Measurements from ENCODE around the gene KIF21A. TPM values are rescaled to one million over a fixed set of nuclear protein-coding genes. Genes with fewer than 3 reads are reported as not detected.

The KIF21A gene
- total and polyA plus RNA-seq, 2 of the 13 experiments (the other 11 are each of a cell fraction or from before 2014, with no cell fraction given) = 20.6 to 39.7 TPM

- Histone ChIP-seq H2AFZ (ENCODE audit: low read length) (no peak overlapping the region), H3K27me3 (ENCODE audit: control insufficient read depth in 1 of 2, insufficient read depth in 2 of 2, low read length in 2 of 2) (no peaks in the 10 kb centered on the region; a peak in 1 of 5 replicates), H4K20me1 (ENCODE audit: insufficient read depth, low read length) (no peaks in the 10 kb centered on the region), H3K79me2 (ENCODE audit: insufficient read depth, low read length) (peaks cover 8% of the 10 kb centered on the region), H3K9me3 (ENCODE audit: low read length) (no peaks in the 10 kb centered on the region), H3K36me3 (replicated peaks in 1 of 2; ENCODE audit: control insufficient read depth in 1 of 2, insufficient read depth in 2 of 2, low read length in 2 of 2) (peaks cover 0 to 4% of the 10 kb centered on the region in 2 experiments; a peak in 2 of 5 replicates), H3K27ac (ENCODE audit: extremely low read length, insufficient read depth, low read length) (no peak overlapping the region), H3K9ac (ENCODE audit: insufficient read depth, low read depth, low read length) (no peak overlapping the region), H3K4me3 (replicated peaks in 1 of 3; ENCODE audit: insufficient read depth in 1 of 3, low read depth in 2 of 3, low read length in 3 of 3) (no peak overlapping the region), H3K4me2 (ENCODE audit: low read depth, low read length) (no peak overlapping the region), H3K4me1 (ENCODE audit: insufficient read depth, low read length) (peaks cover 12% of the 10 kb centered on the region)
- no peak for FAIRE-seq
- POLR2A ChIA-PET = interaction anchor here (0.8 kb wide), 1 partner anchor 30 kb away, joined by 3 read pairs; no protein-coding TSS in a partner anchor
- ATAC-seq = no peak
- in situ Hi-C loops (cut with HindIII; ENCODE audit: extremely low pct_ligation_motif_present, low pct_unique_long_range_greater_than_20kb) = no loop called here
- WGBS (ENCODE audit: low lambda C conversion rate) = 89% methylated on average over 2 of the region's 2 CpGs
- no peak for DNase-seq (ENCODE audit: low spot score)
- no peak for TF ChIP-seq RORA (CRISPR knock-in tag; IDR thresholded peaks at IDR 0.05)
- no peak for TF ChIP-seq FOXP1 (IDR thresholded peaks at IDR 0.05)
- no peak for TF ChIP-seq FOXP1 (CRISPR knock-in tag; IDR thresholded peaks at IDR 0.05)
- no TSS peak for BruUV-seq (replicated peaks)
- CTCF ChIA-PET (ENCODE audit: low intra/inter-chr PET ratio, low total read pairs) = no interaction called here
- intact Hi-C loops (cut with micrococcal nuclease; ENCODE audit: unreplicated experiment) = no loop called here
These were observed 28.8 kb downstream of the KIF21A start for GRCh38 chr12:39413836-39414771.

GRCh38 chr12:39412210-39412609 lies 30.7 kb downstream of the KIF21A start:
- H3K4me2 ChIP-seq (ENCODE audit: low read depth, low read length) = no peak overlapping the region
- ATAC-seq (no peak), FAIRE-seq (no peak), DNase-seq (ENCODE audit: low spot score) (no peak)
- intact Hi-C loops (cut with micrococcal nuclease; ENCODE audit: unreplicated experiment) = no loop called here
- H3K36me3 ChIP-seq (replicated peaks in 1 of 2; ENCODE audit: control insufficient read depth in 1 of 2, insufficient read depth in 2 of 2, low read length in 2 of 2) = peaks cover 0 to 4% of the 10 kb centered on the region in 2 experiments; a peak in 2 of 5 replicates
- H3K27me3 ChIP-seq (ENCODE audit: control insufficient read depth in 1 of 2, insufficient read depth in 2 of 2, low read length in 2 of 2) = no peaks in the 10 kb centered on the region; a peak in 1 of 5 replicates
- peaks cover 8% of the 10 kb centered on the region for H3K79me2 ChIP-seq (ENCODE audit: insufficient read depth, low read length)
- 98% methylated on average over 6 of the region's 6 CpGs for WGBS (ENCODE audit: low lambda C conversion rate)
- no peaks in the 10 kb centered on the region for H3K4me1 ChIP-seq (ENCODE audit: insufficient read depth, low read length)
- in situ Hi-C loops (cut with HindIII; ENCODE audit: extremely low pct_ligation_motif_present, low pct_unique_long_range_greater_than_20kb) = no loop called here
- CTCF ChIA-PET (ENCODE audit: low intra/inter-chr PET ratio, low total read pairs) = no interaction called here
- no peaks in the 10 kb centered on the region for H3K9me3 ChIP-seq (ENCODE audit: low read length)
- H3K9ac ChIP-seq (ENCODE audit: insufficient read depth, low read depth, low read length) = no peak overlapping the region
- no peak overlapping the region for H2AFZ ChIP-seq (ENCODE audit: low read length)
- no peak overlapping the region for H3K27ac ChIP-seq (ENCODE audit: extremely low read length, insufficient read depth, low read length)
- POLR2A ChIA-PET = no interaction called here
- no peaks in the 10 kb centered on the region for H4K20me1 ChIP-seq (ENCODE audit: insufficient read depth, low read length)
- BruUV-seq (replicated peaks) = no TSS peak
- H3K4me3 ChIP-seq (replicated peaks in 1 of 3; ENCODE audit: insufficient read depth in 1 of 3, low read depth in 2 of 3, low read length in 3 of 3) = no peak overlapping the region
- TF ChIP-seq ZNF251 (CRISPR knock-in tag; IDR thresholded peaks at IDR 0.05) = no peak
- no peak for TF ChIP-seq AFF4 (CRISPR knock-in tag; IDR thresholded peaks at IDR 0.05)
- TF ChIP-seq ZNF121 (CRISPR knock-in tag; IDR thresholded peaks at IDR 0.05) = no peak
- TF ChIP-seq ZNF891 (CRISPR knock-in tag; IDR thresholded peaks at IDR 0.05) = no peak
